Astrocyte (in vitro differentiated cells and primary cell): ENCODE measurements around the gene SHROOM3.

Source experiments
- CTCF ChIP-seq: IDR thresholded peaks from 2 replicates; pipeline ENCODE4 v1.5.1; 2011; ENCODE audit warnings: low read depth, mild to moderate bottlenecking, inconsistent platforms, low read length, moderate library complexity; ENCODE audit not compliant: insufficient read depth
- EZH2 ChIP-seq: IDR thresholded peaks from 2 replicates; pipeline ENCODE4 v1.6.1; 2012; ENCODE audit warnings: mild to moderate bottlenecking, low read length, inconsistent platforms; ENCODE audit not compliant: insufficient read depth

DNA sequence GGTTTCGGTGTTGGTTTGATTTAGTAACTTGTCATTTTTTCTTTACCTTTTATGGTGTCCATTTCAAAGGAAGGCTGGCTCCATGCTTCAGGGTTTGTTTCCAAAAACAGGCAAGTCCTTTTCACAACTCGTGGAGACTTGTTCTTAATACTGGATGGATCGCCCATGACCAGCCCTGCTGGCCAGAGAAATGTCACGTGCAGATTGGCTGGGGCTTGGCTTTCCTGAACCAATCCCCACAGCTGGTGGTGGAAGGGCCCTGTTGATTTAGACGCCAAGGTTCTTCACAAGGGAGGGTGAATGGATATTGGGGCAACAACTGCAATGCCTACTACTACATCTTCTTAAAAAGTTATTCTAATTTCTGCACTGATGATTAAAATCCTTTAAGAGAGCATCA lies 92.6 kb downstream of the SHROOM3 start:
- TF ChIP-seq CTCF (no peak), EZH2 (no peak)
